ENCODE measurements around the gene TMEM132A. TPM values are rescaled to one million over a fixed set of nuclear protein-coding genes. Genes with fewer than 3 reads are reported as not detected.

The TMEM132A gene
- polyA plus RNA-seq, 2 of the 4 experiments (the other 2 are of a cell fraction) = 18.1 to 88.0 TPM

DNA sequence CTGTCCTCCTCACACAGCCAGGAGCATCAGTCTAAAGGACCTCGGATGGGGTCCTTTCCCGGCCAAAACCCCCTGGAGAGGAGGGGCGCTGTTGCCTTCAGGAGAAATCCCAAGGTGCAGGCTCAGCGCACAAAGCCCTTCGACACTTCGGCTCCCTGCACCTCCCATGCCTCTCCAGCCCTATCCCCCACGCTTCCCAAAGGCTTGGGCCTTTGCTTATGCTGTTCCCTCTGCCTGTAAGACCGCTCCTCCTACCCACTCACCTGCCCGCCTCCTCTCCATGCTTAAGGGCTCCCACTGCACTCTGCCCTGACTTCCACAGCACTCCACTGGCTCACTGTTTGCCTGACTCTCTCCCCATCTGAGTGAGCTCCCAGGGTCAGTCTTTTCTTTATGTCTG, 14.2 kb downstream of the TMEM132A start:
- no peak overlapping the region for H3K4me3 ChIP-seq
- no peak for TF ChIP-seq HOXB5 (CRISPR knock-in tag; IDR thresholded peaks at IDR 0.05)
- no peak for TF ChIP-seq CEBPB (IDR thresholded peaks at IDR 0.05)
- TF ChIP-seq KDM1A (IDR thresholded peaks at IDR 0.05; ENCODE audit: low read depth) = no peak
- no peak for TF ChIP-seq FOXS1 (CRISPR knock-in tag; IDR thresholded peaks at IDR 0.05)
- no peak for TF ChIP-seq FOSL2 (IDR thresholded peaks at IDR 0.05)
- TF ChIP-seq FOSL2 (CRISPR knock-in tag; IDR thresholded peaks at IDR 0.05) = no peak
- TF ChIP-seq CBX8 (IDR thresholded peaks at IDR 0.05) = no peak
- no peak for TF ChIP-seq RNF2 (IDR thresholded peaks at IDR 0.05; ENCODE audit: borderline replicate concordance, low read depth)
- no peak for TF ChIP-seq PHF8 (IDR thresholded peaks at IDR 0.05; ENCODE audit: borderline replicate concordance, low read depth)
- TF ChIP-seq, protein P1, sequence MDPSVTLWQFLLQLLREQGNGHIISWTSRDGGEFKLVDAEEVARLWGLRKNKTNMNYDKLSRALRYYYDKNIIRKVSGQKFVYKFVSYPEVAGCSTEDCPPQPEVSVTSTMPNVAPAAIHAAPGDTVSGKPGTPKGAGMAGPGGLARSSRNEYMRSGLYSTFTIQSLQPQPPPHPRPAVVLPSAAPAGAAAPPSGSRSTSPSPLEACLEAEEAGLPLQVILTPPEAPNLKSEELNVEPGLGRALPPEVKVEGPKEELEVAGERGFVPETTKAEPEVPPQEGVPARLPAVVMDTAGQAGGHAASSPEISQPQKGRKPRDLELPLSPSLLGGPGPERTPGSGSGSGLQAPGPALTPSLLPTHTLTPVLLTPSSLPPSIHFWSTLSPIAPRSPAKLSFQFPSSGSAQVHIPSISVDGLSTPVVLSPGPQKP (IDR thresholded peaks at IDR 0.05; ENCODE audit: low read depth, low read length) = no peak
- CTCF ChIA-PET = no interaction called here
- POLR2A ChIA-PET = no interaction called here
- no peaks in the 10 kb centered on the region for H3K4me1 ChIP-seq
- 82% methylated on average over 9 of the region's 9 CpGs for WGBS (ENCODE audit: missing lambda C conversion rate)
- peak in 1 of 2 experiments; percentile 11; a peak in 3 of 6 replicates for ATAC-seq
- no peaks in the 10 kb centered on the region for H3K9me3 ChIP-seq
- no peak overlapping the region for H3K4me2 ChIP-seq
- H3K27ac ChIP-seq = no peak overlapping the region
- DNase-seq (ENCODE audit: low read depth in 1 of 2, low spot score in 1 of 2) = no peak
- FAIRE-seq = no peak

DNA sequence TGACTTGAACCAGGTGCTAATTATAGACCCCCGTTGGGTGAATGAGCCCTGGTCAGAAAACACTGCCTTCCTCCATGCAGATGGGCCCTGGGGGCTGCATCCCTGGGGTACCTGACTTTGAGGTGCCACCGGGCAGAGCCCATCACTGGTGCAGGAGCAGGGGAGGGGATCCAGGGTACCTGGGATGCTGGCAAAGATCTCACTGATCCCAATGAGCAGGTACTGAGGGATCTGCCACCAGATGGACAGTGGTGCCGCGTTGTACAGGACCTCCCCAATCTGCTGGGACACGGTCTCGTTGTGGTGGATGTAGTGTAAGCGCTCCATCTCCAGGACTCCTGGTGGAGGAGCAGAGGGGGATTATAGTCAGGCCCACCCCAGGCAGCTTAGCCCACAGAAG, 15.0 kb downstream of the TMEM132A start:
- Histone ChIP-seq H3K4me1 (no peaks in the 10 kb centered on the region), H3K9me3 (no peaks in the 10 kb centered on the region), H3K4me2 (no peak overlapping the region), H3K4me3 (no peak overlapping the region), H3K27ac (no peak overlapping the region)
- TF ChIP-seq CBX2 (IDR thresholded peaks at IDR 0.05; ENCODE audit: borderline replicate concordance, low read depth) = no peak
- TF ChIP-seq TP53 (CRISPR knock-in tag; IDR thresholded peaks at IDR 0.05) = no peak
- no peak for TF ChIP-seq PHF8 (IDR thresholded peaks at IDR 0.05; ENCODE audit: borderline replicate concordance, low read depth)
- no peak for TF ChIP-seq RARB (CRISPR knock-in tag; IDR thresholded peaks at IDR 0.05)
- no peak for TF ChIP-seq ZNF302 (CRISPR knock-in tag; IDR thresholded peaks at IDR 0.05)
- TF ChIP-seq HOXB13 (CRISPR knock-in tag; IDR thresholded peaks at IDR 0.05; ENCODE audit: low read depth) = no peak
- TF ChIP-seq, protein P2, sequence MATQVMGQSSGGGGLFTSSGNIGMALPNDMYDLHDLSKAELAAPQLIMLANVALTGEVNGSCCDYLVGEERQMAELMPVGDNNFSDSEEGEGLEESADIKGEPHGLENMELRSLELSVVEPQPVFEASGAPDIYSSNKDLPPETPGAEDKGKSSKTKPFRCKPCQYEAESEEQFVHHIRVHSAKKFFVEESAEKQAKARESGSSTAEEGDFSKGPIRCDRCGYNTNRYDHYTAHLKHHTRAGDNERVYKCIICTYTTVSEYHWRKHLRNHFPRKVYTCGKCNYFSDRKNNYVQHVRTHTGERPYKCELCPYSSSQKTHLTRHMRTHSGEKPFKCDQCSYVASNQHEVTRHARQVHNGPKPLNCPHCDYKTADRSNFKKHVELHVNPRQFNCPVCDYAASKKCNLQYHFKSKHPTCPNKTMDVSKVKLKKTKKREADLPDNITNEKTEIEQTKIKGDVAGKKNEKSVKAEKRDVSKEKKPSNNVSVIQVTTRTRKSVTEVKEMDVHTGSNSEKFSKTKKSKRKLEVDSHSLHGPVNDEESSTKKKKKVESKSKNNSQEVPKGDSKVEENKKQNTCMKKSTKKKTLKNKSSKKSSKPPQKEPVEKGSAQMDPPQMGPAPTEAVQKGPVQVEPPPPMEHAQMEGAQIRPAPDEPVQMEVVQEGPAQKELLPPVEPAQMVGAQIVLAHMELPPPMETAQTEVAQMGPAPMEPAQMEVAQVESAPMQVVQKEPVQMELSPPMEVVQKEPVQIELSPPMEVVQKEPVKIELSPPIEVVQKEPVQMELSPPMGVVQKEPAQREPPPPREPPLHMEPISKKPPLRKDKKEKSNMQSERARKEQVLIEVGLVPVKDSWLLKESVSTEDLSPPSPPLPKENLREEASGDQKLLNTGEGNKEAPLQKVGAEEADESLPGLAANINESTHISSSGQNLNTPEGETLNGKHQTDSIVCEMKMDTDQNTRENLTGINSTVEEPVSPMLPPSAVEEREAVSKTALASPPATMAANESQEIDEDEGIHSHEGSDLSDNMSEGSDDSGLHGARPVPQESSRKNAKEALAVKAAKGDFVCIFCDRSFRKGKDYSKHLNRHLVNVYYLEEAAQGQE (IDR thresholded peaks at IDR 0.05) = no peak
- TF ChIP-seq FOXS1 (CRISPR knock-in tag; IDR thresholded peaks at IDR 0.05) = no peak
- no peak for TF ChIP-seq KDM5A (IDR thresholded peaks at IDR 0.05)
- TF ChIP-seq CEBPB (IDR thresholded peaks at IDR 0.05) = no peak
- TF ChIP-seq GATA3 (IDR thresholded peaks at IDR 0.05; ENCODE audit: borderline replicate concordance) = no peak
- TF ChIP-seq POLR2A (IDR thresholded peaks at IDR 0.05; ENCODE audit: low read length) = no peak
- no peak for TF ChIP-seq KDM1A (IDR thresholded peaks at IDR 0.05; ENCODE audit: low read depth)
- no peak for TF ChIP-seq POLR2AphosphoS2 (conservative IDR thresholded peaks at IDR 0.05; ENCODE audit: low read length)
- TF ChIP-seq, protein P3, sequence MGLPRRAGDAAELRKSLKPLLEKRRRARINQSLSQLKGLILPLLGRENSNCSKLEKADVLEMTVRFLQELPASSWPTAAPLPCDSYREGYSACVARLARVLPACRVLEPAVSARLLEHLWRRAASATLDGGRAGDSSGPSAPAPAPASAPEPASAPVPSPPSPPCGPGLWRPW (IDR thresholded peaks at IDR 0.05) = no peak
- DNase-seq (ENCODE audit: low read depth in 1 of 2, low spot score in 1 of 2) (no peak), ATAC-seq (no peak; a peak in 2 of 6 replicates), FAIRE-seq (no peak)
- 74% methylated on average over 7 of the region's 7 CpGs for WGBS (ENCODE audit: missing lambda C conversion rate)
- POLR2A ChIA-PET = no interaction called here
- CTCF ChIA-PET = interaction anchor here (1.1 to 4.3 kb wide), 4 partner anchors 8 to 248 kb away, joined by 3 to 10 read pairs (median 6); no protein-coding TSS in a partner anchor

Measured in A549 (cell line).